LNCaP clone FGC (cell line): ENCODE measurements around the gene SCAF4.

Experiments
- DNase-seq: peaks from one replicate; pipeline ENCODE4 v3.0.0-alpha.2; 2011; ENCODE audit warnings: low read depth
- H3K4me3 ChIP-seq: 2 replicates; pipeline ENCODE4 v1.5.1; 2011; ENCODE audit warnings: mild to moderate bottlenecking, low read depth, low read length, control low read depth
- CTCF ChIP-seq: IDR thresholded peaks from 2 replicates; pipeline ENCODE4 v1.5.1; 2012; ENCODE audit warnings: mild to moderate bottlenecking; ENCODE audit not compliant: control insufficient read depth, insufficient read depth; ENCODE audit errors: extremely low read depth

Gene SCAF4

GRCh38 chr21:31726407-31726806 is 5.5 kb downstream of the SCAF4 start:
- DNase-seq = no peak
- TF ChIP-seq CTCF = no peak
- H3K4me3 ChIP-seq = no peak overlapping the region

DNA sequence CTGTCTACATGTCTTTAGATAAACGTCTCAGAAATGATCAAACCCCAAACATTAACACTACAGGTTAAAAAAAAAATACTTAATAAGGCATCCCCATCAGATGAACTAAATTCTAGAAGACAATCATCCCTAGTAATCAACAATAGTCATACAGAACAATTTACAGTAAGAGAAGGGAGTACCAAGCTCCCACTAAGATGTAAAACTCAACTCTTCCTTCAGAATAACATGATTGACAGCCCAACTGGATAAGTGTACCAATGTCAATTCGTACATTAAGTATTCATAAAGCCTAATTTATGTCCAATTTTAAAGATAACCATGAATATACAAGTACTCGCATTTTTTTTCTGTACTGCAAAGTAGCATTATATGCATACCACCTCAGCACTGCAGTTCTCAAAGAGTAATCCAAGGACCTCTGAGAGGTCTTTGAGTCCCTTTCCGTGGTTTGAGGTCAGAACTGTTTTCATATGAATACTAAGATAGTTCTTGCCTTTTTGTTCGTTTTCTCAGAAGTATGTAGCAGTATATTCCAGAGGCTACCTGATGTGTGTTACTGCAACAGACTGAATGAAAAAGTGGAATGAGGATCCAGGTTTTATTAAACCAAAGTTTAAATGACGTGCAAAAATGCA is 6.6 kb downstream of the SCAF4 start:
- H3K4me3 ChIP-seq = no peak overlapping the region
- TF ChIP-seq CTCF = no peak

GRCh38 chr21:31724552-31724951 is 7.4 kb downstream of the SCAF4 start:
- no peak for DNase-seq
- H3K4me3 ChIP-seq = no peak overlapping the region
- TF ChIP-seq CTCF = no peak

More for the DNA sequence above, 6.6 kb downstream of the SCAF4 start:
- no peak for DNase-seq

GRCh38 chr21:31721381-31721780 is 10.5 kb downstream of the SCAF4 start:
- no peak for TF ChIP-seq CTCF
- H3K4me3 ChIP-seq = no peak overlapping the region
- no peak for DNase-seq

DNA sequence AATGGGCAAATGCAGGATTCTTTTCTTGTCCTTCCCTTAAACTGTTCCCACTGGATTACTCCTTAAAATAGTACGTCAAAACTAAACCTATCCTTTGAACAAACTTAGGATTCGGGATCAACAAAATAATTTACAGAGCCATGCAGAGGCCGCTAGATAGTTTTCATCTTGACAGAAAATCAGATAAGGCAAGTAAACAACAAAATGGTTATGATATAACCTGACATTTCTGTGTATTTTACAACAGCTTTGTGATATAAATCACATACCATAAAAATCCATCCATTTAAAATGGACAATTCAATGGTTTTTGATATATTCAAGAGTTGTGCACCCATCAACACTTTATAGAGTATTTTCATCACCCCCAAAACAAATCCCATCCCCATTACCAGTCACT is 11.2 kb downstream of the SCAF4 start:
- DNase-seq = no peak
- TF ChIP-seq CTCF = no peak
- H3K4me3 ChIP-seq = no peak overlapping the region

GRCh38 chr21:31720330-31720729 is 11.6 kb downstream of the SCAF4 start:
- no peak for DNase-seq

More at GRCh38 chr21:31720330-31720729, 11.6 kb downstream of the SCAF4 start:
- no peak for TF ChIP-seq CTCF
- H3K4me3 ChIP-seq = no peak overlapping the region
